Keratinocyte (primary cell): ENCODE measurements around the gene NFKBIZ. TPM values are rescaled to one million over a fixed set of nuclear protein-coding genes. Genes with fewer than 3 reads are reported as not detected.

Experiments used
- DNase-seq: peaks from one replicate; pipeline ENCODE4 v3.0.0-alpha.2; 2011; ENCODE audit warnings: low read depth, missing footprints, low spot score
- FAIRE-seq: peaks from 2 replicates; lab custom pipeline; 2011; peaks lifted over from hg19 to GRCh38; lab: Jason Lieb, UNC
- H2AFZ ChIP-seq: 2 replicates; pipeline ENCODE4 v1.6.0; 2012; ENCODE audit warnings: low read length, control low read depth, inconsistent platforms; ENCODE audit not compliant: control insufficient read depth
- H3K27ac ChIP-seq: 2 replicates; pipeline ENCODE4 v1.5.1; 2011; ENCODE audit warnings: low read length; ENCODE audit not compliant: control insufficient read depth, insufficient read depth
- H3K27me3 ChIP-seq: 3 replicates; pipeline ENCODE4 v1.6.0; 2011; ENCODE audit warnings: low read length; ENCODE audit not compliant: control insufficient read depth, insufficient read depth; ENCODE audit errors: extremely low read depth
- H3K36me3 ChIP-seq, 2 experiments: 2 replicates in 1 of 2; 3 replicates in 1 of 2; pipeline ENCODE4 v1.5.1; 2011; ENCODE audit warnings: low read length in 2 of 2, mild to moderate bottlenecking in 1 of 2; ENCODE audit not compliant: control insufficient read depth in 2 of 2, insufficient read depth in 2 of 2; ENCODE audit errors: extremely low read depth in 1 of 2
- H3K4me1 ChIP-seq: 3 replicates; pipeline ENCODE4 v1.5.1; 2011; ENCODE audit warnings: low read length; ENCODE audit not compliant: control insufficient read depth, insufficient read depth; ENCODE audit errors: extremely low read depth
- H3K4me2 ChIP-seq: 3 replicates; pipeline ENCODE4 v1.6.0; 2011; ENCODE audit warnings: low read depth, low read length; ENCODE audit not compliant: control insufficient read depth, insufficient read depth; ENCODE audit errors: extremely low read depth
- H3K4me3 ChIP-seq, 3 experiments: fragments of 200-600 bp in 1 of 3; sonication (generic) in 1 of 3; 2 replicates in 2 of 3; 3 replicates in 1 of 3; pipeline ENCODE4 v1.5.1; 2011 to 2016; ENCODE audit warnings: low read length in 3 of 3, mild to moderate bottlenecking in 3 of 3, control low read depth in 2 of 3, inconsistent platforms in 1 of 3, low read depth in 1 of 3, mixed read lengths in 1 of 3, mixed run types in 1 of 3, moderate library complexity in 1 of 3; ENCODE audit not compliant: control insufficient read depth in 2 of 3, insufficient read depth in 2 of 3; ENCODE audit errors: extremely low read depth in 1 of 3
- H3K79me2 ChIP-seq: 2 replicates; pipeline ENCODE4 v1.6.0; 2012; ENCODE audit warnings: low read length; ENCODE audit not compliant: control insufficient read depth, insufficient read depth
- H3K9ac ChIP-seq: 3 replicates; pipeline ENCODE4 v1.6.0; 2011; ENCODE audit warnings: low read length; ENCODE audit not compliant: control insufficient read depth, insufficient read depth; ENCODE audit errors: extremely low read depth
- H3K9me1 ChIP-seq: 3 replicates; pipeline ENCODE4 v1.6.0; 2011; ENCODE audit warnings: low read length; ENCODE audit not compliant: control insufficient read depth, insufficient read depth; ENCODE audit errors: extremely low read depth
- H3K9me3 ChIP-seq: 2 replicates; pipeline ENCODE4 v1.5.1; 2012; ENCODE audit warnings: low read depth, low read length; ENCODE audit not compliant: control insufficient read depth
- H4K20me1 ChIP-seq: 3 replicates; pipeline ENCODE4 v1.6.0; 2011; ENCODE audit warnings: low read length; ENCODE audit not compliant: control insufficient read depth, insufficient read depth; ENCODE audit errors: extremely low read depth
- CTCF ChIP-seq, 3 experiments: IDR thresholded peaks in 1 of 3; conservative IDR thresholded peaks in 1 of 3; optimal IDR thresholded peaks in 1 of 3; 2 replicates in 2 of 3; 3 replicates in 1 of 3; pipeline versions ENCODE3 to v1.5.1; 2011; ENCODE audit warnings: low read length in 3 of 3, mild to moderate bottlenecking in 3 of 3, moderate library complexity in 2 of 3, control low read depth in 1 of 3, inconsistent platforms in 1 of 3; ENCODE audit not compliant: insufficient read depth in 2 of 3; ENCODE audit errors: extremely low read depth in 1 of 3
- EZH2 ChIP-seq: IDR thresholded peaks from one replicate; pipeline ENCODE4 v1.6.1; 2012; ENCODE audit warnings: inconsistent platforms, mild to moderate bottlenecking, low read length, moderate library complexity
- dilution Hi-C: fragments of 300-500 bp; cut with MboI; formaldehyde crosslinking; loops from one replicate; pipeline ENCODE4 v1.7.0; 2020; ENCODE audit warnings: low sequenced_read_pairs; ENCODE audit not compliant: extremely low pct_ligation_motif_present
- polyA plus RNA-seq, 5 experiments: library from polyadenylated mRNA; depleted of rRNA in 3 of 5; stranded (reverse) in 3 of 5; stranded (forward) in 1 of 5; unstranded in 1 of 5; fragments of >200 nt; gene quantifications; 1 replicate in 1 of 5; 2 replicates in 3 of 5; 3 replicates in 1 of 5; pipeline versions ENCODE4 v1.2.1 to v1.2.3, GENCODE V29; 2011 to 2012; ENCODE audit warnings: missing spikeins in 2 of 5, low read depth in 1 of 5, low replicate concordance in 1 of 5

The NFKBIZ gene
- polyA plus RNA-seq, 1 donor (not counting 4 experiments of a cell fraction or from before 2014, with no cell fraction given), result 88.9 TPM

GRCh38 chr3:101802179-101802578 lies 47.1 kb upstream of the NFKBIZ start:
- no peak overlapping the region for H3K4me3 ChIP-seq
- no peak overlapping the region for H2AFZ ChIP-seq
- FAIRE-seq, result no peak
- H3K36me3 ChIP-seq, result peaks cover 0 to 2% of the 10 kb centered on the region in 2 experiments
- H3K9me3 ChIP-seq, result no peaks in the 10 kb centered on the region
- H3K27me3 ChIP-seq, result no peaks in the 10 kb centered on the region
- dilution Hi-C loops, result loop anchor here (10.0 kb wide), 1 partner anchor 423 kb away; no protein-coding TSS in a partner anchor
- no peak for TF ChIP-seq EZH2
- TF ChIP-seq CTCF (optimal IDR thresholded peaks at IDR 0.05 in 1 of 3, IDR thresholded peaks at IDR 0.05 in 1 of 3, conservative IDR thresholded peaks at IDR 0.05 in 1 of 3; ENCODE audit: extremely low read depth in 1 of 3, insufficient read depth in 2 of 3, low read length in 3 of 3), result no peak
- no peak overlapping the region for H3K27ac ChIP-seq
- no peak overlapping the region for H3K9ac ChIP-seq
- H3K79me2 ChIP-seq, result no peaks in the 10 kb centered on the region
- no peaks in the 10 kb centered on the region for H4K20me1 ChIP-seq
- H3K4me1 ChIP-seq, result no peaks in the 10 kb centered on the region
- no peak for DNase-seq
- no peaks in the 10 kb centered on the region for H3K9me1 ChIP-seq
- H3K4me2 ChIP-seq, result no peak overlapping the region

- Histone ChIP-seq H3K36me3 (peaks cover 0 to 2% of the 10 kb centered on the region in 2 experiments), H3K9ac (no peak overlapping the region), H3K4me1 (no peaks in the 10 kb centered on the region), H4K20me1 (no peaks in the 10 kb centered on the region), H3K4me3 (no peak overlapping the region), H3K27ac (no peak overlapping the region), H3K4me2 (no peak overlapping the region), H3K79me2 (no peaks in the 10 kb centered on the region), H3K9me3 (no peaks in the 10 kb centered on the region), H3K27me3 (no peaks in the 10 kb centered on the region), H3K9me1 (no peaks in the 10 kb centered on the region), H2AFZ (no peak overlapping the region)
- no peak for DNase-seq
- dilution Hi-C loops, result loop anchor here (10.0 kb wide), 1 partner anchor 422 kb away; no protein-coding TSS in a partner anchor
- peak; percentile 79 for FAIRE-seq
- peak in 2 of 3 experiments; percentile 63 to 75 for TF ChIP-seq CTCF (optimal IDR thresholded peaks at IDR 0.05 in 1 of 3, IDR thresholded peaks at IDR 0.05 in 1 of 3, conservative IDR thresholded peaks at IDR 0.05 in 1 of 3; ENCODE audit: extremely low read depth in 1 of 3, insufficient read depth in 2 of 3, low read length in 3 of 3)
- no peak for TF ChIP-seq EZH2
Observed at GRCh38 chr3:101803173-101803782, 46.0 kb upstream of the NFKBIZ start.
